A549 (cell line): ENCODE measurements around the gene ANKRD11. TPM values are rescaled to one million over a fixed set of nuclear protein-coding genes. Genes with fewer than 3 reads are reported as not detected.

Source experiments
- ATAC-seq, 2 experiments: fragments of 200-7000 bp in 1 of 2; fragments of >200 bp in 1 of 2; cut with Nextera tagmentation in 1 of 2; cut with Tn5 transposase in 1 of 2; 3 replicates each; pipeline versions ENCODE4 v1.8.0 to v1.9.1; 2018 to 2020; ENCODE audit warnings: mild to moderate bottlenecking in 1 of 2, moderate library complexity in 1 of 2
- CTCF ChIA-PET: fragments of 300-600 bp; sonication (Branson Sonifier 250); formaldehyde crosslinking; extraction: SDS; loops from one replicate; lab custom pipeline; 2021; ENCODE audit warnings: antibody characterized with exemption, inconsistent platforms; lab: Yijun Ruan, JAX
- POLR2A ChIA-PET: fragments of 350-600 bp; formaldehyde crosslinking; extraction: SDS; loops from one replicate; lab custom pipeline; 2021; ENCODE audit warnings: antibody characterized with exemption, inconsistent platforms; lab: Yijun Ruan, JAX
- DNase-seq, 2 experiments: peaks; one replicate each; pipeline versions ENCODE4 v3.0.0 to v3.0.0-alpha.2; 2011 to 2016; ENCODE audit warnings: low read depth in 1 of 2, low spot score in 1 of 2
- FAIRE-seq: peaks from 2 replicates; lab custom pipeline; 2011; peaks lifted over from hg19 to GRCh38; lab: Jason Lieb, UNC
- H3K27ac ChIP-seq, 2 experiments: fragments of >200 bp; sonication (Bioruptor Twin); formaldehyde crosslinking; 3 replicates each; pipeline ENCODE4 v1.5.1; 2016 to 2017
- H3K4me1 ChIP-seq: fragments of >200 bp; sonication (Bioruptor Twin); formaldehyde crosslinking; 3 replicates; pipeline ENCODE4 v1.6.1; 2016
- H3K4me2 ChIP-seq: fragments of >200 bp; sonication (Bioruptor Twin); formaldehyde crosslinking; 3 replicates; pipeline ENCODE4 v1.6.1; 2016
- H3K4me3 ChIP-seq: fragments of >200 bp; sonication (Bioruptor Twin); formaldehyde crosslinking; 3 replicates; pipeline ENCODE4 v1.5.1; 2016
- H3K9me3 ChIP-seq: fragments of >200 bp; sonication (Bioruptor Twin); formaldehyde crosslinking; 3 replicates; pipeline ENCODE4 v1.6.1; 2016
- CBX8 ChIP-seq: fragments of 200-600 bp; sonication (generic); IDR thresholded peaks from 2 replicates; pipeline ENCODE4 v1.6.1; 2016
- CEBPB ChIP-seq, 2 experiments: fragments of >200 bp in 1 of 2; sonication (Bioruptor Twin) in 1 of 2; formaldehyde crosslinking in 1 of 2; IDR thresholded peaks; 2 replicates each; pipeline ENCODE4 v1.6.1; 2012 to 2016
- HOXB5 ChIP-seq: fragments of 250-450 bp; sonication (Bioruptor Pico); IDR thresholded peaks from 2 replicates; pipeline ENCODE4 v1.5.0; 2020; ENCODE audit warnings: mild to moderate bottlenecking, moderate library complexity
- KDM5A ChIP-seq: fragments of 200-600 bp; sonication (generic); IDR thresholded peaks from 2 replicates; pipeline ENCODE4 v1.6.1; 2016; ENCODE audit warnings: antibody characterized with exemption, mild to moderate bottlenecking
- MAFK ChIP-seq: fragments of 450-650 bp; IDR thresholded peaks from 2 replicates; pipeline ENCODE4 v1.6.1; 2014; ENCODE audit not compliant: partially characterized antibody
- MYC ChIP-seq: IDR thresholded peaks from 2 replicates; pipeline ENCODE4 v1.6.1; 2012; ENCODE audit warnings: mild to moderate bottlenecking, inconsistent platforms, low read length, improper control_type of control experiment, borderline replicate concordance
- NFE2L2 ChIP-seq: fragments of 150-350 bp; conservative IDR thresholded peaks from 2 replicates; pipeline ENCODE4 v1.6.1; 2014; ENCODE audit warnings: low read length
- SREBF2 ChIP-seq: fragments of 450-650 bp; IDR thresholded peaks from 2 replicates; pipeline ENCODE4 v1.6.1; 2014; ENCODE audit warnings: mild to moderate bottlenecking, moderate library complexity
- TFCP2L1 ChIP-seq: fragments of 250-450 bp; sonication (Bioruptor Pico); IDR thresholded peaks from 2 replicates; pipeline ENCODE4 v1.5.0; 2021; ENCODE audit warnings: mild to moderate bottlenecking
- ZFP36 ChIP-seq: fragments of 450-650 bp; IDR thresholded peaks from 2 replicates; pipeline ENCODE4 v1.6.1; 2014; ENCODE audit warnings: borderline replicate concordance; ENCODE audit not compliant: partially characterized antibody
- WGBS: methylation state at CpG from one replicate; pipeline ENCODE4 v1.1.6; 2017; ENCODE audit errors: missing lambda C conversion rate; 5-methylcytosine and 5-hydroxymethylcytosine counted together
- polyA plus RNA-seq, 4 experiments: library from polyadenylated mRNA; depleted of rRNA in 3 of 4; stranded (reverse); fragments of >200 nt; fragmentation: RNase III in 1 of 4; extraction: RNeasy Plus Mini Kit Qiagen cat#74134 plus additional on column Dnase treatment in 1 of 4; gene quantifications; 2 replicates in 3 of 4; 3 replicates in 1 of 4; pipeline ENCODE4 v1.2.3, GENCODE V29; 2011 to 2017
- TF ChIP-seq, protein P1 (sequence below): fragments of 250-450 bp; sonication (Bioruptor Pico); IDR thresholded peaks from 2 replicates; pipeline ENCODE4 v1.5.0; 2021; ENCODE audit warnings: mild to moderate bottlenecking, moderate library complexity, borderline replicate concordance
- TF ChIP-seq, protein P2 (sequence below): fragments of 200-600 bp; sonication (generic); IDR thresholded peaks from 2 replicates; pipeline ENCODE4 v1.6.1; 2016; ENCODE audit warnings: antibody characterized with exemption, mild to moderate bottlenecking, moderate library complexity
- TF ChIP-seq, protein P3 (sequence below): fragments of >200 bp; sonication (Bioruptor Twin); formaldehyde crosslinking; IDR thresholded peaks from 3 replicates; pipeline ENCODE4 v1.5.1; 2016
- TF ChIP-seq, protein P4 (sequence below): fragments of 150-350 bp; IDR thresholded peaks from 2 replicates; pipeline ENCODE4 v1.6.1; 2014; ENCODE audit warnings: low read depth, mild to moderate bottlenecking, low read length
- TF ChIP-seq, protein P5 (sequence below): IDR thresholded peaks from 2 replicates; pipeline ENCODE4 v1.6.1; 2012; ENCODE audit warnings: low read depth, borderline replicate concordance
- TF ChIP-seq, protein P6 (sequence below): fragments of >200 bp; sonication (Bioruptor Twin); formaldehyde crosslinking; IDR thresholded peaks from 2 replicates; pipeline ENCODE4 v1.6.1; 2016

The ANKRD11 gene
- polyA plus RNA-seq, 2 of the 4 experiments (the other 2 are of a cell fraction) = 53.6 to 54.9 TPM

DNA sequence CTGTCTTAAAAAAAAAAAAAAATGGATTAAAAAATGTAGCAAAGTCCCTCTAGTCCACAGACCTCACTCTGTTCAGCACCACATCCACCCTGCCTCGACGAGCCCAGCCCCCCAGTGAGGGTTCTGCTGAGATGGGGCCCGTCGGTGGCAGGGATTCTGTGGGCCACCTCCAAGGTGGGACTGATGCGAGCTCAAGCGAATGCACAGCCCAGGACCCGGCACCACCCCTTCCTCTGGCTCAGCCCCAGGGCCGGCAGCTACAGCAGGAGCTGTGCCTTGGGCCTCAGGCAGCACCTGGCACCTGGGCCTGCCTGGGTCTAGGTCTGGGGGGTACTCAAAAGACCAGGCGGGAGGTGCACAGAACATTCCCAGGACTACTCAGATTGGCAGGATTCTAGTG is 213.3 kb downstream of the ANKRD11 start (continued):
- TF ChIP-seq HOXB5 (CRISPR knock-in tag) = no peak
- TF ChIP-seq, protein P1, sequence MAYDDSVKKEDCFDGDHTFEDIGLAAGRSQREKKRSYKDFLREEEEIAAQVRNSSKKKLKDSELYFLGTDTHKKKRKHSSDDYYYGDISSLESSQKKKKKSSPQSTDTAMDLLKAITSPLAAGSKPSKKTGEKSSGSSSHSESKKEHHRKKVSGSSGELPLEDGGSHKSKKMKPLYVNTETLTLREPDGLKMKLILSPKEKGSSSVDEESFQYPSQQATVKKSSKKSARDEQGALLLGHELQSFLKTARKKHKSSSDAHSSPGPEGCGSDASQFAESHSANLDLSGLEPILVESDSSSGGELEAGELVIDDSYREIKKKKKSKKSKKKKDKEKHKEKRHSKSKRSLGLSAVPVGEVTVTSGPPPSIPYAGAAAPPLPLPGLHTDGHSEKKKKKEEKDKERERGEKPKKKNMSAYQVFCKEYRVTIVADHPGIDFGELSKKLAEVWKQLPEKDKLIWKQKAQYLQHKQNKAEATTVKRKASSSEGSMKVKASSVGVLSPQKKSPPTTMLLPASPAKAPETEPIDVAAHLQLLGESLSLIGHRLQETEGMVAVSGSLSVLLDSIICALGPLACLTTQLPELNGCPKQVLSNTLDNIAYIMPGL = no peak
- TF ChIP-seq, protein P2, sequence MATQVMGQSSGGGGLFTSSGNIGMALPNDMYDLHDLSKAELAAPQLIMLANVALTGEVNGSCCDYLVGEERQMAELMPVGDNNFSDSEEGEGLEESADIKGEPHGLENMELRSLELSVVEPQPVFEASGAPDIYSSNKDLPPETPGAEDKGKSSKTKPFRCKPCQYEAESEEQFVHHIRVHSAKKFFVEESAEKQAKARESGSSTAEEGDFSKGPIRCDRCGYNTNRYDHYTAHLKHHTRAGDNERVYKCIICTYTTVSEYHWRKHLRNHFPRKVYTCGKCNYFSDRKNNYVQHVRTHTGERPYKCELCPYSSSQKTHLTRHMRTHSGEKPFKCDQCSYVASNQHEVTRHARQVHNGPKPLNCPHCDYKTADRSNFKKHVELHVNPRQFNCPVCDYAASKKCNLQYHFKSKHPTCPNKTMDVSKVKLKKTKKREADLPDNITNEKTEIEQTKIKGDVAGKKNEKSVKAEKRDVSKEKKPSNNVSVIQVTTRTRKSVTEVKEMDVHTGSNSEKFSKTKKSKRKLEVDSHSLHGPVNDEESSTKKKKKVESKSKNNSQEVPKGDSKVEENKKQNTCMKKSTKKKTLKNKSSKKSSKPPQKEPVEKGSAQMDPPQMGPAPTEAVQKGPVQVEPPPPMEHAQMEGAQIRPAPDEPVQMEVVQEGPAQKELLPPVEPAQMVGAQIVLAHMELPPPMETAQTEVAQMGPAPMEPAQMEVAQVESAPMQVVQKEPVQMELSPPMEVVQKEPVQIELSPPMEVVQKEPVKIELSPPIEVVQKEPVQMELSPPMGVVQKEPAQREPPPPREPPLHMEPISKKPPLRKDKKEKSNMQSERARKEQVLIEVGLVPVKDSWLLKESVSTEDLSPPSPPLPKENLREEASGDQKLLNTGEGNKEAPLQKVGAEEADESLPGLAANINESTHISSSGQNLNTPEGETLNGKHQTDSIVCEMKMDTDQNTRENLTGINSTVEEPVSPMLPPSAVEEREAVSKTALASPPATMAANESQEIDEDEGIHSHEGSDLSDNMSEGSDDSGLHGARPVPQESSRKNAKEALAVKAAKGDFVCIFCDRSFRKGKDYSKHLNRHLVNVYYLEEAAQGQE = no peak

DNA sequence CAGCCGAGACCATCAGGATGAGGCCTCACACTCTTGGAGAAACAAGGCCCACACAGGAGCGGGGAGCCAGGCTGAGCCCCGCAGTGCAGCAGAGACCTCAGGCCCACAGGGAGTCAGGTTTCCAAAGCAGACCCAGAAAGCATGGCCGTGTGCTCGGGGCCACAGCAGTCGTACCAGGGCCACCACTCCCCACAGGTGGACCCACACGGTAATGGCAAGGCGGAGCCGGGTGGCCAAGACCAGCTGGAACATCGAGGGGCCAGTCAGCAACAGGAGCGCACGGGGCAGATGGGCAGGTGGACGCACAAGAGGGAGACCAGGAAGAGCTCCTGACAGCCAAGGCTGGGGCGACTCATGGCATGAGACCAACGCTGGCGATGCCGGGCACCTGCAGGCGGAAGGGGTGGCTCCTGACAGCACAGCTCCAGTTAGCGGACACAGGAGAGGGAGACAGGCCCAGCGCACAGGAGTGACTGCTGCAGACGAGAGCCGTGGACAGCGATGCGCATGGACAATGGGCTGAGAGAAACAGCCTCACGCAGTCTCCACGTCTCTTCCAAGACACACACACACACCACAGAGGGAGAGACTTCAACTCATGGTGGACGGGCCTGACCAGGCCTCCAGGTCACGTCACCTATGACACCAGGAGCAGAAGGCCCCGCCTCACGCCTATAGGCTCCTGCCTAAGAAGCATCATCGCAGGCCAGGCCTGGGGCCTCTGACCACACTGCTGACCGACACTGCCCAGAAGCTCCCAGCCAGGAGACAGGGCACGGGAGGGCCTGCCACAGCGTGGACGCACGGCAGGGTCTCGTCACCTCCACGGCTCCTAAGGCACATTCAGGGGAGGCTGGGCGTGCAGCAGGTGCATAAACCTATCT is 214.3 kb downstream of the ANKRD11 start:
- Histone ChIP-seq H3K4me2 (no peak overlapping the region), H3K4me1 (no peaks in the 10 kb centered on the region), H3K27ac (no peak overlapping the region), H3K9me3 (no peaks in the 10 kb centered on the region), H3K4me3 (no peak overlapping the region)
- no peak for FAIRE-seq
- CTCF ChIA-PET = interaction anchor here (1.2 to 9.1 kb wide), 2 partner anchors 15 to 22 kb away, joined by 4 to 80 read pairs; no protein-coding TSS in a partner anchor
- POLR2A ChIA-PET = no interaction called here
- DNase-seq = no peak
- ATAC-seq = no peak
- no peak for TF ChIP-seq MAFK
- no peak for TF ChIP-seq CEBPB (IDR thresholded peaks at IDR 0.05)
- TF ChIP-seq NFE2L2 = no peak
- TF ChIP-seq HOXB5 (CRISPR knock-in tag) = no peak
- no peak for TF ChIP-seq TFCP2L1 (CRISPR knock-in tag)
- no peak for TF ChIP-seq ZFP36
- TF ChIP-seq, protein P3, sequence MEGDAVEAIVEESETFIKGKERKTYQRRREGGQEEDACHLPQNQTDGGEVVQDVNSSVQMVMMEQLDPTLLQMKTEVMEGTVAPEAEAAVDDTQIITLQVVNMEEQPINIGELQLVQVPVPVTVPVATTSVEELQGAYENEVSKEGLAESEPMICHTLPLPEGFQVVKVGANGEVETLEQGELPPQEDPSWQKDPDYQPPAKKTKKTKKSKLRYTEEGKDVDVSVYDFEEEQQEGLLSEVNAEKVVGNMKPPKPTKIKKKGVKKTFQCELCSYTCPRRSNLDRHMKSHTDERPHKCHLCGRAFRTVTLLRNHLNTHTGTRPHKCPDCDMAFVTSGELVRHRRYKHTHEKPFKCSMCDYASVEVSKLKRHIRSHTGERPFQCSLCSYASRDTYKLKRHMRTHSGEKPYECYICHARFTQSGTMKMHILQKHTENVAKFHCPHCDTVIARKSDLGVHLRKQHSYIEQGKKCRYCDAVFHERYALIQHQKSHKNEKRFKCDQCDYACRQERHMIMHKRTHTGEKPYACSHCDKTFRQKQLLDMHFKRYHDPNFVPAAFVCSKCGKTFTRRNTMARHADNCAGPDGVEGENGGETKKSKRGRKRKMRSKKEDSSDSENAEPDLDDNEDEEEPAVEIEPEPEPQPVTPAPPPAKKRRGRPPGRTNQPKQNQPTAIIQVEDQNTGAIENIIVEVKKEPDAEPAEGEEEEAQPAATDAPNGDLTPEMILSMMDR = no peak
- TF ChIP-seq, protein P1 = no peak
- TF ChIP-seq, protein P4, sequence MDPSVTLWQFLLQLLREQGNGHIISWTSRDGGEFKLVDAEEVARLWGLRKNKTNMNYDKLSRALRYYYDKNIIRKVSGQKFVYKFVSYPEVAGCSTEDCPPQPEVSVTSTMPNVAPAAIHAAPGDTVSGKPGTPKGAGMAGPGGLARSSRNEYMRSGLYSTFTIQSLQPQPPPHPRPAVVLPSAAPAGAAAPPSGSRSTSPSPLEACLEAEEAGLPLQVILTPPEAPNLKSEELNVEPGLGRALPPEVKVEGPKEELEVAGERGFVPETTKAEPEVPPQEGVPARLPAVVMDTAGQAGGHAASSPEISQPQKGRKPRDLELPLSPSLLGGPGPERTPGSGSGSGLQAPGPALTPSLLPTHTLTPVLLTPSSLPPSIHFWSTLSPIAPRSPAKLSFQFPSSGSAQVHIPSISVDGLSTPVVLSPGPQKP = no peak
- no peak for TF ChIP-seq MYC
- no peak for TF ChIP-seq KDM5A
- TF ChIP-seq CBX8 = no peak
- TF ChIP-seq, protein P5, sequence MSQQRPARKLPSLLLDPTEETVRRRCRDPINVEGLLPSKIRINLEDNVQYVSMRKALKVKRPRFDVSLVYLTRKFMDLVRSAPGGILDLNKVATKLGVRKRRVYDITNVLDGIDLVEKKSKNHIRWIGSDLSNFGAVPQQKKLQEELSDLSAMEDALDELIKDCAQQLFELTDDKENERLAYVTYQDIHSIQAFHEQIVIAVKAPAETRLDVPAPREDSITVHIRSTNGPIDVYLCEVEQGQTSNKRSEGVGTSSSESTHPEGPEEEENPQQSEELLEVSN = no peak
- TF ChIP-seq, protein P6, sequence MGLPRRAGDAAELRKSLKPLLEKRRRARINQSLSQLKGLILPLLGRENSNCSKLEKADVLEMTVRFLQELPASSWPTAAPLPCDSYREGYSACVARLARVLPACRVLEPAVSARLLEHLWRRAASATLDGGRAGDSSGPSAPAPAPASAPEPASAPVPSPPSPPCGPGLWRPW = no peak
- no peak for TF ChIP-seq SREBF2
- WGBS = 96% methylated on average over 34 of the region's 39 CpGs
